Motor neuron (in vitro differentiated cells): Measurements from ENCODE around the gene LINGO3. TPM values are rescaled to one million over a fixed set of nuclear protein-coding genes. Genes with fewer than 3 reads are reported as not detected.
"Not testable (repeated sequence)": the region's sequence is repeated elsewhere in the genome, so short reads cannot be mapped to it uniquely, and the experiment has no call there.

Experiments
- ATAC-seq, 8 experiments: fragments of 200-7000 bp; cut with Tn5 transposase; replicated peaks in 6 of 8; 2 replicates each; pipeline ENCODE4 v1.8.0; 2021; ENCODE audit warnings: mild to moderate bottlenecking in 8 of 8, moderate library complexity in 8 of 8
- H3K27ac ChIP-seq, 2 donors: fragments of 250-450 bp; sonication (Bioruptor Pico); 2 replicates each; pipeline ENCODE4 v1.9.0; 2021; ENCODE audit warnings: antibody characterized with exemption in 2 of 2, mild to moderate bottlenecking in 2 of 2, moderate library complexity in 1 of 2
- H3K4me1 ChIP-seq, 2 donors: fragments of 250-450 bp; sonication (Bioruptor Pico); replicated peaks in 1 of 2; 2 replicates each; pipeline ENCODE4 v1.6.1; 2021; ENCODE audit warnings: antibody characterized with exemption in 2 of 2, mild to moderate bottlenecking in 2 of 2, moderate library complexity in 1 of 2
- H3K4me3 ChIP-seq, 5 donors: fragments of 250-450 bp; sonication (Bioruptor Pico); 2 replicates each; pipeline ENCODE4 v1.9.0; 2021; ENCODE audit warnings: antibody characterized with exemption in 5 of 5, mild to moderate bottlenecking in 5 of 5, moderate library complexity in 4 of 5
- WGBS, 10 experiments: fragments of 450-650 bp; shearing (Covaris generic); methylation state at CpG; one replicate each; pipeline ENCODE4 v1.0.0; 2022; 5-methylcytosine and 5-hydroxymethylcytosine counted together
- in situ Hi-C, 9 experiments: fragments of 400-800 bp; cut with MboI; loops; one replicate each; pipeline ENCODE4 v1.15.0; 2021; ENCODE audit warnings: low sequenced_read_pairs in 9 of 9, low pct_unique_long_range_greater_than_20kb in 2 of 9; ENCODE audit not compliant: unreplicated experiment in 9 of 9
- total RNA-seq, 8 experiments: library from RNA; unstranded; fragments of 300-600 nt; gene quantifications; 2 replicates each; pipeline versions ENCODE4 v1.2.3 to v1.2.4, GENCODE V29; 2022

The LINGO3 gene
- total RNA-seq, 8 experiments from 2014 or later: 0.27 to 1.4 (median 0.35) TPM; not detected in 3

DNA sequence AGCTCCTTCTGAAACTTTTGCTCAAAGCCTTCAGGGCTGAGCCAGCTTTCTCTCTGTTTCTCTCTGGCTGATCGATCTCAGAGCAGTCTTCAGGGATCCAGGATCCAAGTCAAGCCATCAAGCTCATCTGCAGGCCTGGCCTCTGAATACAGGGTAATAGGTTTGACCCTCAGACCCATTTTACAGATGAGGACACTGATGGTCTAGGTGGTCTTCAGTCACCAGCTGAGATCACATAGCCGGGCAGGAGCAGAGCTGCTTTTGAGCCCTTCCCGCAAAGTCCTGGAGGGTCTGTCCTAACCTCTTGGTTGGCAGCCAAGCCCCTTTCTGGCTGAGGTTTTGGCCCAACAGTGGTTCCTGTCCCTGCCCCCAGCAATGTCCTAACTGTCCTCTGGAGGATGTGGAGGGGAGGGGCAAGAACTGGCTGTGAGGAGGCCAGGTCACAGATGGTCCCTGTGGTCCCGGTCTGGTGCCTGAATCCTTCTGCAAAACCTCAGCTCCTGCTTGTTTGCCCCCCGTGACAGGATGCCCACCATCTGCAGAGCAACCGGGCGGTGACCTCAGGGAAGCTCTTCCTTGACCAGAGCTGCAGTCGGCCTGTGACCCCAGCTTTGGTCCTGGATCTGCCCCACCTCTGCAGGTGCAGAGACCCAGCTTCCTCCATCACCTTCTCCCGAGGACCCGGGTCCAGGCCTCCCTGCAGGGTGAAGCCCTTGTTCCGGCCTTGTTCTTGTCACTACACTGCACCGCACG, 20.2 kb downstream of the LINGO3 start:
- in situ Hi-C loops: loop anchor here in 2 of 9 experiments (25.0 kb wide), 1 partner anchor 100 kb away; no protein-coding TSS in a partner anchor
- Histone ChIP-seq H3K27ac (no peak overlapping the region), H3K4me3 (no peak overlapping the region), H3K4me1 (peaks cover 12 to 16% of the 10 kb centered on the region in 2 donors)
- ATAC-seq: no peak
- 40 to 100% (median 57%) methylated on average over 1 to 6 of the region's 13 CpGs; no CpG with 5 or more reads in 3 of the 10 experiments for WGBS, 10 experiments

DNA sequence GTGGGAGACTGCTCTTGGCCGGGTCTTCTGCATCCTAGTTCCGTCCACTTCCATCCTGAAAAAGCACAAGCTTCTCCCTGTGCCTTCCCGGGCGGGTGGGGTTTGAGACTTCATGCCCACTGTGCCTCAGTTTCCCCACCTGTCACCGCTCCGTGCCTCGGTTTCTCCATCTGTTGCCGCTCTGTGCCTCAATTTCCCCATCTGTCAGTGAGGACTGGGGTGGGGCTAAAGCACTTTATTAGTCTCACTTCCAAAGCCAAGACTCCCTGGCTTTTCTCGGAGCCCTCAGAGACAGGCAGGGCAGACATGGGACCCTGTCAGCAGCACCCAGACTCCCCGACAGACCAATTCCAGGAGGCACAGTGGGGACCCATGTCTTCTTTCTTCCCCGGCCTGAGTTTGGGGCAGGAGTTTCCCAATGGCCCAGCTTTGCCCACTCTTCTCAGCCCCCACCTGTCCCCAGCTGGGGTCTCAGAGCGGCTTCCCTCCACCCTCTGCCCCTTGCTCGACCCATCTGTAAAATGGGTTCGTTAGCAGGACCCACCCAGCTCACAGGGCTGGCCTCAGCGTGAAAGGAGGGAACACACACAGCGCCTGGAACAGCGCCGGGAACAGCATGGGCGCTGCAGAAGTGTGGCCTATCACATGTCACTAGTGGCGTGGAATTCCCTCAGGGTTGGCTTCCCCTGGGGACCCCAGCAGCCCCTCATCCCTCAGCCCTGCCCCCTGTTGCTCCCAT, 21.4 kb downstream of the LINGO3 start:
- no peak for ATAC-seq
- Histone ChIP-seq H3K4me1 (peaks cover 12 to 19% of the 10 kb centered on the region in 2 donors), H3K27ac (no peak overlapping the region), H3K4me3 (no peak overlapping the region)
- WGBS, 10 experiments: 47 to 80% (median 62%) methylated on average over 2 to 8 of the region's 20 CpGs; no CpG with 5 or more reads in 4 of the 10 experiments
- in situ Hi-C loops: loop anchor here in 2 of 9 experiments (25.0 kb wide), 1 partner anchor 101 kb away; no protein-coding TSS in a partner anchor

- H3K4me1 ChIP-seq: peaks cover 0 to 3% of the 10 kb centered on the region in 2 donors
- no peak overlapping the region for H3K27ac ChIP-seq
- in situ Hi-C loops: loop anchor here in 2 of 9 experiments (25.0 kb wide), 1 partner anchor 103 kb away; no protein-coding TSS in a partner anchor
- no peak for ATAC-seq
- WGBS, 10 experiments: 83 to 100% (median 91%) methylated on average over 1 to 5 of the region's 8 CpGs; no CpG with 5 or more reads in 3 of the 10 experiments
- no peak overlapping the region for H3K4me3 ChIP-seq
These were observed 24.0 kb downstream of the LINGO3 start for GRCh38 chr19:2283835-2284507.

GRCh38 chr19:2282862-2283237, 25.1 kb downstream of the LINGO3 start:
- Histone ChIP-seq H3K27ac (no peak overlapping the region), H3K4me1 (peaks cover 0 to 3% of the 10 kb centered on the region in 2 donors), H3K4me3 (no peak overlapping the region)
- no peak for ATAC-seq
- WGBS, 10 experiments: 0 to 95% (median 71%) methylated on average over 1 to 7 of the region's 11 CpGs; no CpG with 5 or more reads in 3 of the 10 experiments
- in situ Hi-C loops: loop anchor here in 2 of 9 experiments (25.0 kb wide), 1 partner anchor 104 kb away; no protein-coding TSS in a partner anchor

DNA sequence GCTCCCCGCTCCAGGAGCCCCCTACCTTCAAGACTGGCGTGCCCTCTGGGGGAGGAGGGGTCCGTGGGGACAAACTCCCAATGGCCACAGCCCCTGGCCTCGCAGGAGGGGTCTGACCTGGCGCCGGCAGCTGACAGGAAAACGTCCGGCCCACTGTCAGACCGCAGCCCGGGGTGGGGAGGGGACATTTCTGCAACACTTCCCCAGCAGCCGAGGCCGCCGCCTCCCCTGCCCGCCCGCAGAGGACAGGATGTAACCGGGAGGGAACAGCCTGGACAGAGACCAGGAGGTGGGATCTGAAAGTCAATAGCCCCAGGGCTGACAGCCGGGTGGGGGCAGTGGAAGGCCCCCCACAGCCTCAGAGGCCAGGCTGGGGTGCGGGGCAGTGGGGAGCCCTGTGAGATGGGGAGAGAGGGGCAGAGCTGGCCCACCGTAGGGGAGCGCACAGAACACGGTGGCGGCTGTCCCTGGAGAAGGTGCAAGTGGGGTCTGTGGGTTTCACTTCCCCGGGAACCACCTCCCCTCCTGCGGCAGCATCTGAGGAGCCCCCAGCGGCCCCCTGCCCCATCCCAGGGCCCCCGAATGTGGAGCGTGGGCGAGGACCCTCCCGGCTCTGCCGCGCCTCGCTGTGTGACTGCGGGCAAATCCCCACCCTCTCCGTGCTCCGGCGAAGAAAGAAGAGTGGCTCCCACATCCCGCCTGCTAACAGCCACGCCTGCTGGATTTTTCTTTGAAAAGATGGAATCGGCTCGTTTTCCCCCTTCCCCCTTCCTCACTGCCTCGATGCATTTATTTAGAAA, 25.7 kb downstream of the LINGO3 start, which contains the start of gene PEAK3:
Gene PEAK3, minus strand, starts transcription at position 114 of the 800 bp plus-strand sequence. CDS start 1,244 bp downstream, outside the sequence.
- 3 to 40% (median 27%) methylated on average over 1 to 3 of the region's 41 CpGs; no CpG with 5 or more reads in 6 of the 10 experiments for WGBS, 10 experiments
- no peak within 1 kb of the TSS for H3K27ac ChIP-seq
- peak; percentile 41 to 82 (median 79) for ATAC-seq
- peaks cover 0 to 3% of the 10 kb centered on the region in 2 donors for H3K4me1 ChIP-seq
- in situ Hi-C loops: loop anchor here in 2 of 9 experiments (25.0 kb wide), 1 partner anchor 105 kb away; no protein-coding TSS in a partner anchor
- H3K4me3 ChIP-seq: peak within 1 kb of the TSS in 1 of 5 donors; percentile 9

DNA sequence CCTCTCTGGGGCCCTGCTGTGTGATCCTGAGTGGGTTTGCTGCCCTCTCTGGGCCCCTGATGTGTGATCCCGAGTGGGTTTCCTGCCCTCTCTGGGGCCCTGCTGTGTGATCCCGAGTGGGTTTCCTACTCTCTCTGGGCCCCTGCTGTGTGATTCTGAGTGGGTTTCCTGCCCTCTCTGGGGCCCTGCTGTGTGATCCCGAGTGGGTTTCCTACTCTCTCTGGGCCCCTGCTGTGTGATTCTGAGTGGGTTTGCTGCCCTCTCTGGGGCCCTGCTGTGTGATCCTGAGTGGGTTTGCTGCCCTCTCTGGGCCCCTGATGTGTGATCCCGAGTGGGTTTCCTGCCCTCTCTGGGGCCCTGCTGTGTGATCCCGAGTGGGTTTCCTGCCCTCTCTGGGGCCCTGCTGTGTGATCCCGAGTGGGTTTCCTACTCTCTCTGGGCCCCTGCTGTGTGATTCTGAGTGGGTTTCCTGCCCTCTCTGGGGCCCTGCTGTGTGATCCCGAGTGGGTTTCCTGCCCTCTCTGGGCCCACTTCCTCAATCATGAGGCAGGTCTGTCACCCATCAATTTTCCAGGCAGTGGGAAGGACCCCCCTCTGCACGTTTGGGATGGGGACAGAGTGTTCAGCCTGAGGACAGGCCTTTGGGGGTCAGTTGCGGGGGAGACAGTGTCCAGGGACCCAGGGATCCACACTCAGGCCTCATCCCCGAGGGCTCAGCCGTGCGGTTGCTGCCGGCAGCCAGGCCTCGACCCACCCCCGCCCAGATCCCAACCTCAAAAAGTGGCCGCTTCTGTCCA, 26.5 kb downstream of the LINGO3 start:
- ATAC-seq: peak in 3 of 8 experiments; percentile 3 to 19 (median 8)
- H3K4me3 ChIP-seq: peak overlapping the region in 1 of 5 donors; percentile 9
- H3K4me1 ChIP-seq, H3K27ac ChIP-seq: not testable (repeated sequence)
- WGBS, 10 experiments: 80% methylated on average over 1 of the region's 16 CpGs; no CpG with 5 or more reads in 9 of the 10 experiments
- in situ Hi-C loops: loop anchor here in 2 of 9 experiments (25.0 kb wide), 1 partner anchor 106 kb away; no protein-coding TSS in a partner anchor

GRCh38 chr19:2280633-2281264, 27.2 kb downstream of the LINGO3 start:
- no peak overlapping the region for H3K4me3 ChIP-seq
- WGBS, 10 experiments: 0 to 100% (median 70%) methylated on average over 1 to 2 of the region's 26 CpGs; no CpG with 5 or more reads in 7 of the 10 experiments
- H3K27ac ChIP-seq: no peak overlapping the region
- no peak for ATAC-seq
- in situ Hi-C loops: loop anchor here in 2 of 9 experiments (25.0 kb wide), 1 partner anchor 107 kb away; no protein-coding TSS in a partner anchor
- H3K4me1 ChIP-seq: peaks cover 0 to 3% of the 10 kb centered on the region in 2 donors

- Histone ChIP-seq H3K4me3 (no peak overlapping the region), H3K27ac (no peak overlapping the region), H3K4me1 (peaks cover 0 to 8% of the 10 kb centered on the region in 2 donors)
- WGBS, 10 experiments: 33 to 94% methylated on average over 1 to 10 of the region's 33 CpGs; no CpG with 5 or more reads in 8 of the 10 experiments
- in situ Hi-C loops: loop anchor here in 2 of 9 experiments (25.0 kb wide), 1 partner anchor 109 kb away; no protein-coding TSS in a partner anchor
- peak in 1 of 8 experiments; percentile 0 for ATAC-seq
These were observed 29.3 kb downstream of the LINGO3 start for GRCh38 chr19:2278459-2279158.

GRCh38 chr19:2277138-2277537, 30.8 kb downstream of the LINGO3 start:
- WGBS, 10 experiments: 73 to 100% (median 82%) methylated on average over 1 to 7 of the region's 9 CpGs; no CpG with 5 or more reads in 2 of the 10 experiments
- ATAC-seq: no peak
- Histone ChIP-seq H3K27ac (no peak overlapping the region), H3K4me1 (peaks cover 14 to 20% of the 10 kb centered on the region in 2 donors), H3K4me3 (no peak overlapping the region)
- in situ Hi-C loops: loop anchor here in 2 of 9 experiments (25.0 kb wide), 1 partner anchor 110 kb away; no protein-coding TSS in a partner anchor

- no peak overlapping the region for H3K4me3 ChIP-seq
- no peak overlapping the region for H3K27ac ChIP-seq
- no peak for ATAC-seq
- in situ Hi-C loops: loop anchor here in 2 of 9 experiments (25.0 kb wide), 1 partner anchor 111 kb away; no protein-coding TSS in a partner anchor
- WGBS, 10 experiments: 76 to 100% (median 90%) methylated on average over 3 to 12 of the region's 28 CpGs; no CpG with 5 or more reads in 5 of the 10 experiments
- peaks cover 20 to 24% of the 10 kb centered on the region in 2 donors for H3K4me1 ChIP-seq
These were observed 31.4 kb downstream of the LINGO3 start for GRCh38 chr19:2276429-2276986.
